SIG-M5 treated with dmso at 0.1 percent for 504 hours (cell line): ENCODE data around the gene EIPR1.

Source experiments
- DNase-seq: peaks from one replicate; lab custom pipeline; 2025; ENCODE audit not compliant: unreplicated experiment; lab: John Stamatoyannopoulos, UW

EIPR1 gene

GRCh38 chr2:3309496-3310355, 67.9 kb downstream of the EIPR1 start:
- no peak for DNase-seq

- DNase-seq: no peak
Observed at GRCh38 chr2:3307901-3308300, 69.7 kb downstream of the EIPR1 start.

GRCh38 chr2:3307236-3307635, 70.4 kb downstream of the EIPR1 start:
- no peak for DNase-seq

- DNase-seq: no peak
Observed at GRCh38 chr2:3305952-3306351, 71.7 kb downstream of the EIPR1 start.

GRCh38 chr2:3305431-3305830, 72.2 kb downstream of the EIPR1 start:
- DNase-seq: no peak

GRCh38 chr2:3303583-3304406, 73.8 kb downstream of the EIPR1 start:
- peak; percentile 35 for DNase-seq

- no peak for DNase-seq
Observed at GRCh38 chr2:3302751-3303582, 74.7 kb downstream of the EIPR1 start.

GRCh38 chr2:3302421-3302750, 75.2 kb downstream of the EIPR1 start:
- DNase-seq: no peak

- no peak for DNase-seq
Observed at GRCh38 chr2:3301001-3301400, 76.6 kb downstream of the EIPR1 start.

GRCh38 chr2:3300224-3300995, 77.2 kb downstream of the EIPR1 start:
- no peak for DNase-seq

- DNase-seq: no peak
Observed at GRCh38 chr2:3299703-3300102, 77.9 kb downstream of the EIPR1 start.

GRCh38 chr2:3299130-3299529, 78.5 kb downstream of the EIPR1 start:
- DNase-seq: no peak

GRCh38 chr2:3298191-3298590, 79.4 kb downstream of the EIPR1 start:
- DNase-seq: no peak

- no peak for DNase-seq
Observed at GRCh38 chr2:3297523-3297922, 80.1 kb downstream of the EIPR1 start.

- no peak for DNase-seq
Observed at GRCh38 chr2:3296182-3296972, 81.2 kb downstream of the EIPR1 start.

- no peak for DNase-seq
Observed at GRCh38 chr2:3294493-3294892, 83.1 kb downstream of the EIPR1 start.

- no peak for DNase-seq
Observed at GRCh38 chr2:3294069-3294468, 83.5 kb downstream of the EIPR1 start.

- DNase-seq: no peak
Observed at GRCh38 chr2:3293221-3293620, 84.4 kb downstream of the EIPR1 start.

- no peak for DNase-seq
Observed at GRCh38 chr2:3292416-3292815, 85.2 kb downstream of the EIPR1 start.

GRCh38 chr2:3291750-3292149, 85.9 kb downstream of the EIPR1 start:
- DNase-seq: no peak
